Gastrocnemius medialis (tissue), 4 donors: ENCODE measurements around the gene TRMT61A. TPM values are rescaled to one million over a fixed set of nuclear protein-coding genes. Genes with fewer than 3 reads are reported as not detected.

Source experiments
- ATAC-seq, 2 donors: fragments of 150-250 bp; one replicate each; pipeline ENCODE4 v1.9.1; 2016
- DNase-seq, 2 donors: peaks; one replicate each; pipeline ENCODE4 v3.0.0-alpha.2; 2019
- H3K27ac ChIP-seq, 4 donors: fragments of 200-600 bp; sonication (generic); 1 replicate in 1 of 4; 2 replicates in 3 of 4; pipeline ENCODE4 v1.5.1; 2016 to 2018; ENCODE audit warnings: mild to moderate bottlenecking in 2 of 4, moderate library complexity in 1 of 4
- H3K27me3 ChIP-seq, 3 donors: fragments of 200-600 bp; sonication (generic) in 2 of 3; 1 replicate in 1 of 3; 2 replicates in 2 of 3; pipeline versions ENCODE4 v1.5.1 to v1.6.0; 2016 to 2019; ENCODE audit warnings: mild to moderate bottlenecking in 1 of 3, moderate library complexity in 1 of 3
- H3K36me3 ChIP-seq, 2 donors: fragments of 200-600 bp; sonication (generic) in 1 of 2; one replicate each; pipeline ENCODE4 v1.5.1; 2017 to 2018
- H3K4me1 ChIP-seq, 2 donors: fragments of 200-600 bp; sonication (generic) in 1 of 2; one replicate each; pipeline ENCODE4 v1.5.1; 2016 to 2017; ENCODE audit warnings: mild to moderate bottlenecking in 2 of 2
- H3K4me3 ChIP-seq, 4 donors: fragments of 200-600 bp; sonication (generic) in 3 of 4; 1 replicate in 1 of 4; 2 replicates in 3 of 4; pipeline ENCODE4 v1.5.1; 2016 to 2019; ENCODE audit warnings: mild to moderate bottlenecking in 2 of 4
- H3K9me3 ChIP-seq, 3 donors: fragments of 200-600 bp; sonication (generic) in 2 of 3; 1 replicate in 1 of 3; 2 replicates in 2 of 3; pipeline ENCODE4 v1.5.1; 2016 to 2019
- POLR2A ChIP-seq, 2 donors: fragments of 450-650 bp; IDR thresholded peaks; one replicate each; pipeline ENCODE4 v1.6.1; 2017; ENCODE audit warnings: antibody characterized with exemption in 2 of 2, mild to moderate bottlenecking in 2 of 2, moderate library complexity in 2 of 2
- in situ Hi-C, 4 donors: fragments of 200-750 bp; cut with MboI; loops; one replicate each; pipeline versions ENCODE4 v1.15.0 to v1.8.0; 2017; ENCODE audit warnings: low sequenced_read_pairs in 4 of 4
- intact Hi-C: fragments of 100-400 bp; cut with DNase I; formaldehyde crosslinking; loops from one replicate; pipeline ENCODE4 v1.15.1; 2023; ENCODE audit warnings: low total_unique reads
- total RNA-seq, 4 donors: library from RNA; depleted of rRNA; stranded (reverse); fragments of >200 nt; gene quantifications; one replicate each; pipeline versions ENCODE4 v1.1.0 to v1.2.3, GENCODE V29; 2016
- TF ChIP-seq, protein P1 (sequence below), 5 experiments: fragments of 450-650 bp in 3 of 5; fragments of 200-600 bp in 2 of 5; sonication (generic) in 2 of 5; IDR thresholded peaks in 4 of 5; conservative IDR thresholded peaks in 1 of 5; 1 replicate in 4 of 5; 2 replicates in 1 of 5; pipeline ENCODE4 v1.5.1; 2016 to 2019; ENCODE audit warnings: antibody characterized with exemption in 5 of 5, mild to moderate bottlenecking in 3 of 5, moderate library complexity in 3 of 5

Gene TRMT61A
- total RNA-seq, 4 donors from 2014 or later, result 8.3 to 11.0 (median 9.6) TPM

DNA sequence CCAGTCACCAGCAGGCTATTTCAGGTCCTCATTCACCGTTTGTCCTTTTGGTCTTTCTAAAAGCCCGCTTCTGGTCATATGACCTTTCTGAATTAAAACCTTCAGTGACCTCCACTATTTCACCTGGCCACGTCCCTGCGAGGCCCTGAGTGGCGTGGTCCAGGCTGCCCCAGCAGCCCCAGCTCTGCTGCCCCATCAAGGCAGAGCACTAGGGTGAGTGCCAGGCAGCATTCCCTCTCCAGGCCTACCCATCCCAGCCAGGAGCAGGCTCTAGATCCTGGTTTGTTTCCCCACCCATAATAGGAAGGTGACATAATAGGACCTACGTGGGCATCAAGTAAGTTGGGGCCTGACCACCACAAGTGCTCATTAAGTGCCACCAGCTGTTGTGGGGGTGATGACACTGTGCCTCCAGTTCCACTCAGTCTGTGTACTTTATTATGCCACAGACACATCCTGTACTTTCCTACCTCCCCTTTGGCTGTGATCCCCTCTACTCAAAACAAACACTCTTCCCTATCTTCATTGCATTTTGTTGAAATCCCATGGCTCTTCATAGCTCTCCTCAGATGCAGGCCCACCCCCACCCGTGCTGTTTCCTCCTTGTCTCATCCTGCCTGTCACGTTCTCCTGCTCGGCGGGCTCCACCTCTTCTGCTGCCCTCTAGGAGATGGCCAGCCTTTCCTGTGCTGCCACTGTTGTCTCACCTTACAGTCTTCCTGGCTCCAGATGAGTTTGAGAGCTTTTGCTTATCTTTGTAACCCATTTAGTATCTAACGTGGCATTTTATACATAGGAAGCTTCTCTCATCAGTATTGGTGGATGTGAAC lies 27.7 kb upstream of the TRMT61A start:
- Histone ChIP-seq H3K4me3 (no peak overlapping the region), H3K9me3 (no peaks in the 10 kb centered on the region), H3K4me1 (peaks cover 15 to 20% of the 10 kb centered on the region in 2 donors), H3K27me3 (no peaks in the 10 kb centered on the region), H3K27ac (peak overlapping the region; percentile 38 to 63 (median 50)), H3K36me3 (peaks cover 0 to 46% of the 10 kb centered on the region in 2 donors)
- DNase-seq (no peak), ATAC-seq (no peak)
- in situ Hi-C loops, result no loop called here
- TF ChIP-seq POLR2A (IDR thresholded peaks at IDR 0.05), result no peak
- TF ChIP-seq, protein P1, sequence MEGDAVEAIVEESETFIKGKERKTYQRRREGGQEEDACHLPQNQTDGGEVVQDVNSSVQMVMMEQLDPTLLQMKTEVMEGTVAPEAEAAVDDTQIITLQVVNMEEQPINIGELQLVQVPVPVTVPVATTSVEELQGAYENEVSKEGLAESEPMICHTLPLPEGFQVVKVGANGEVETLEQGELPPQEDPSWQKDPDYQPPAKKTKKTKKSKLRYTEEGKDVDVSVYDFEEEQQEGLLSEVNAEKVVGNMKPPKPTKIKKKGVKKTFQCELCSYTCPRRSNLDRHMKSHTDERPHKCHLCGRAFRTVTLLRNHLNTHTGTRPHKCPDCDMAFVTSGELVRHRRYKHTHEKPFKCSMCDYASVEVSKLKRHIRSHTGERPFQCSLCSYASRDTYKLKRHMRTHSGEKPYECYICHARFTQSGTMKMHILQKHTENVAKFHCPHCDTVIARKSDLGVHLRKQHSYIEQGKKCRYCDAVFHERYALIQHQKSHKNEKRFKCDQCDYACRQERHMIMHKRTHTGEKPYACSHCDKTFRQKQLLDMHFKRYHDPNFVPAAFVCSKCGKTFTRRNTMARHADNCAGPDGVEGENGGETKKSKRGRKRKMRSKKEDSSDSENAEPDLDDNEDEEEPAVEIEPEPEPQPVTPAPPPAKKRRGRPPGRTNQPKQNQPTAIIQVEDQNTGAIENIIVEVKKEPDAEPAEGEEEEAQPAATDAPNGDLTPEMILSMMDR (IDR thresholded peaks at IDR 0.05 in 4 of 5, conservative IDR thresholded peaks at IDR 0.05 in 1 of 5), result no peak
- intact Hi-C loops, result loop anchor here (5.0 kb wide), 2 partner anchors 46 to 169 kb away; partner anchors contain the start of gene EIF5

DNA sequence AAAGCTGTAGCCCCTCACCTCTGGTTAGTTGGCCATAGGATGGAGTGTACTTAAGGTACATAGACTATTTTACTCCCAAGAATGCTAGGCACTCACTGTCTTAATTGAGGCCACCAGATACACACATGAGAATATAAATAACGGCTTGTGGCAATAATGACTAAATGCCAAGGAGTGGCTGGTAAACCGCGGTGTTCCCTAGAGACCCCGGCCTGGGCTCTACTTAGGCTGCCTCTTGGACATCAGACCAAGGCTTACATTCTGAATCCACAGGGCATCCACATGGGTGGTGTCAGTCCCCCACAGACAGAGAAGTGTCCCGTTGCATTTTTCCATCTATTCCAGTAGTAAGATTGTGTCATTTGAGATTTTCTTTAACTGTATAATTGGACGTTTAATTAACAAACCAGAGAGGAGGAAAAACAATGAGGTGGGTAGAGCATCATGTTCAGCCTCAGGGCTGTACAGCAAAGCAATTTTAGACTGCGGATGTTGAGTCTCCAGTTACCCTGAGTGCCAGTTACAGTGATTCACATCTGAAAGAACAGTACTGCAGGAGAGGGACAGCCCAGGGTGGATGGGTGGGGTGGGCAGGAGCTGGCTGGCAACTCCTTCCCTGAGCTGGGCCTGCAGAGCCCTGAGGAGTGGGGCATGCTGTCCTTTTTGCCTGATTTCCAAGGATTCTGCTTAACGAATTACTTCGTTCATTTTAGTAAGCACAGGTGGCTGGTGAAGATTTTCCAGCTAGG lies 26.9 kb upstream of the TRMT61A start:
- Histone ChIP-seq H3K4me1 (peaks cover 10 to 13% of the 10 kb centered on the region in 2 donors), H3K27ac (no peak overlapping the region), H3K4me3 (no peak overlapping the region), H3K27me3 (no peaks in the 10 kb centered on the region), H3K9me3 (no peaks in the 10 kb centered on the region), H3K36me3 (peaks cover 0 to 47% of the 10 kb centered on the region in 2 donors)
- in situ Hi-C loops, result no loop called here
- no peak for ATAC-seq
- intact Hi-C loops, result loop anchor here (5.0 kb wide), 2 partner anchors 45 to 170 kb away; partner anchors contain the start of gene EIF5
- no peak for DNase-seq
- TF ChIP-seq POLR2A (IDR thresholded peaks at IDR 0.05), result no peak
- TF ChIP-seq, protein P1 (IDR thresholded peaks at IDR 0.05 in 4 of 5, conservative IDR thresholded peaks at IDR 0.05 in 1 of 5), result no peak

DNA sequence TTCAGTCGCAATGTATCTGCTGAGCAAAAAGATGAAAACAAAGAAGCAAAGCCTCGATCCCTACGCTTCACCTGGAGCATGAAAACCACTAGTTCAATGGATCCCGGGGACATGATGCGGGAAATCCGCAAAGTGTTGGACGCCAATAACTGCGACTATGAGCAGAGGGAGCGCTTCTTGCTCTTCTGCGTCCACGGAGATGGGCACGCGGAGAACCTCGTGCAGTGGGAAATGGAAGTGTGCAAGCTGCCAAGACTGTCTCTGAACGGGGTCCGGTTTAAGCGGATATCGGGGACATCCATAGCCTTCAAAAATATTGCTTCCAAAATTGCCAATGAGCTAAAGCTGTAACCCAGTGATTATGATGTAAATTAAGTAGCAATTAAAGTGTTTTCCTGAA lies 26.1 kb upstream of the TRMT61A start:
- Histone ChIP-seq H3K9me3 (no peaks in the 10 kb centered on the region), H3K27ac (no peak overlapping the region), H3K4me1 (peaks cover 10% of the 10 kb centered on the region in 2 donors), H3K27me3 (no peaks in the 10 kb centered on the region), H3K36me3 (peaks cover 0 to 49% of the 10 kb centered on the region in 2 donors), H3K4me3 (no peak overlapping the region)
- TF ChIP-seq POLR2A (IDR thresholded peaks at IDR 0.05), result no peak
- TF ChIP-seq, protein P1 (IDR thresholded peaks at IDR 0.05 in 4 of 5, conservative IDR thresholded peaks at IDR 0.05 in 1 of 5), result no peak
- in situ Hi-C loops, result no loop called here
- DNase-seq, result no peak
- intact Hi-C loops, result loop anchor here (5.0 kb wide), 2 partner anchors 44 to 171 kb away; partner anchors contain the start of gene EIF5
- ATAC-seq, result no peak

DNA sequence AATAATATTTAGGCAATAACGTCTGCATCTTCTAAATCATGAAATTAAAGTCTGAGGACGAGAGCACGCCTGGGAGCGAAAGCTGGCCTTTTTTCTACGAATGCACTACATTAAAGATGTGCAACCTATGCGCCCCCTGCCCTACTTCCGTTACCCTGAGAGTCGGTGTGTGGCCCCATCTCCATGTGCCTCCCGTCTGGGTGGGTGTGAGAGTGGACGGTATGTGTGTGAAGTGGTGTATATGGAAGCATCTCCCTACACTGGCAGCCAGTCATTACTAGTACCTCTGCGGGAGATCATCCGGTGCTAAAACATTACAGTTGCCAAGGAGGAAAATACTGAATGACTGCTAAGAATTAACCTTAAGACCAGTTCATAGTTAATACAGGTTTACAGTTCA lies 25.7 kb upstream of the TRMT61A start:
- in situ Hi-C loops, result no loop called here
- Histone ChIP-seq H3K36me3 (peaks cover 0 to 53% of the 10 kb centered on the region in 2 donors), H3K4me3 (no peak overlapping the region), H3K4me1 (peaks cover 10% of the 10 kb centered on the region in 2 donors), H3K27ac (no peak overlapping the region), H3K9me3 (no peaks in the 10 kb centered on the region), H3K27me3 (no peaks in the 10 kb centered on the region)
- ATAC-seq (no peak), DNase-seq (no peak)
- intact Hi-C loops, result loop anchor here (5.0 kb wide), 2 partner anchors 44 to 171 kb away; partner anchors contain the start of gene EIF5
- TF ChIP-seq, protein P1 (IDR thresholded peaks at IDR 0.05 in 4 of 5, conservative IDR thresholded peaks at IDR 0.05 in 1 of 5), result no peak
- no peak for TF ChIP-seq POLR2A (IDR thresholded peaks at IDR 0.05)
